Airway epithelial cell (primary cell): ENCODE data around the gene EP400. TPM values are rescaled to one million over a fixed set of nuclear protein-coding genes. Genes with fewer than 3 reads are reported as not detected.

Source experiments
- total RNA-seq: library from RNA; depleted of rRNA; stranded (reverse); fragments of >200 nt; gene quantifications from 2 replicates; pipeline ENCODE4 v1.2.3, GENCODE V29; 2015

Gene EP400, protein sequence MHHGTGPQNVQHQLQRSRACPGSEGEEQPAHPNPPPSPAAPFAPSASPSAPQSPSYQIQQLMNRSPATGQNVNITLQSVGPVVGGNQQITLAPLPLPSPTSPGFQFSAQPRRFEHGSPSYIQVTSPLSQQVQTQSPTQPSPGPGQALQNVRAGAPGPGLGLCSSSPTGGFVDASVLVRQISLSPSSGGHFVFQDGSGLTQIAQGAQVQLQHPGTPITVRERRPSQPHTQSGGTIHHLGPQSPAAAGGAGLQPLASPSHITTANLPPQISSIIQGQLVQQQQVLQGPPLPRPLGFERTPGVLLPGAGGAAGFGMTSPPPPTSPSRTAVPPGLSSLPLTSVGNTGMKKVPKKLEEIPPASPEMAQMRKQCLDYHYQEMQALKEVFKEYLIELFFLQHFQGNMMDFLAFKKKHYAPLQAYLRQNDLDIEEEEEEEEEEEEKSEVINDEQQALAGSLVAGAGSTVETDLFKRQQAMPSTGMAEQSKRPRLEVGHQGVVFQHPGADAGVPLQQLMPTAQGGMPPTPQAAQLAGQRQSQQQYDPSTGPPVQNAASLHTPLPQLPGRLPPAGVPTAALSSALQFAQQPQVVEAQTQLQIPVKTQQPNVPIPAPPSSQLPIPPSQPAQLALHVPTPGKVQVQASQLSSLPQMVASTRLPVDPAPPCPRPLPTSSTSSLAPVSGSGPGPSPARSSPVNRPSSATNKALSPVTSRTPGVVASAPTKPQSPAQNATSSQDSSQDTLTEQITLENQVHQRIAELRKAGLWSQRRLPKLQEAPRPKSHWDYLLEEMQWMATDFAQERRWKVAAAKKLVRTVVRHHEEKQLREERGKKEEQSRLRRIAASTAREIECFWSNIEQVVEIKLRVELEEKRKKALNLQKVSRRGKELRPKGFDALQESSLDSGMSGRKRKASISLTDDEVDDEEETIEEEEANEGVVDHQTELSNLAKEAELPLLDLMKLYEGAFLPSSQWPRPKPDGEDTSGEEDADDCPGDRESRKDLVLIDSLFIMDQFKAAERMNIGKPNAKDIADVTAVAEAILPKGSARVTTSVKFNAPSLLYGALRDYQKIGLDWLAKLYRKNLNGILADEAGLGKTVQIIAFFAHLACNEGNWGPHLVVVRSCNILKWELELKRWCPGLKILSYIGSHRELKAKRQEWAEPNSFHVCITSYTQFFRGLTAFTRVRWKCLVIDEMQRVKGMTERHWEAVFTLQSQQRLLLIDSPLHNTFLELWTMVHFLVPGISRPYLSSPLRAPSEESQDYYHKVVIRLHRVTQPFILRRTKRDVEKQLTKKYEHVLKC (N-terminal part only)
- 10.6 and 15.4 TPM in 2 replicates for total RNA-seq

GRCh38 chr12:131949431-131950181 is at the start of gene EP400:
Gene EP400 (plus strand): TSS chr12:131949942. CDS start chr12:131960620, 10,678 bp downstream.

GRCh38 chr12:131928711-131929580 is 20.8 kb upstream of the EP400 start, which contains the start of gene PUS1:
Gene PUS1 (plus strand): TSS chr12:131929276. CDS start chr12:131929723, 447 bp downstream.

Other genes with a start within 250 kb of the EP400 start
- gene SFSWAP, start 238.9 kb upstream of the EP400 start, total RNA-seq, result 18.1 and 21.9 TPM in 2 replicates
- gene MMP17, start 121.5 kb upstream of the EP400 start, total RNA-seq, result 4.6 and 7.8 TPM in 2 replicates
- gene ULK1, start 55.3 kb upstream of the EP400 start, total RNA-seq, result 5.2 and 9.6 TPM in 2 replicates
- 14.7 and 15.1 TPM in 2 replicates for gene PUS1, start 20.7 kb upstream of the EP400 start, total RNA-seq
- gene DDX51, start 194.4 kb downstream of the EP400 start, total RNA-seq, result 13.3 and 14.8 TPM in 2 replicates
- 25.9 and 33.7 TPM in 2 replicates for gene NOC4L, start 194.5 kb downstream of the EP400 start, total RNA-seq